Pancreas (tissue), 10 donors: ENCODE measurements around the gene TC2N. TPM values are rescaled to one million over a fixed set of nuclear protein-coding genes. Genes with fewer than 3 reads are reported as not detected.

Experiments
- ATAC-seq, 4 donors: fragments of 200-7000 bp; cut with Tn5 transposase; one replicate each; pipeline versions ENCODE4 v1.8.0 to v1.9.1; 2020; ENCODE audit warnings: mild to moderate bottlenecking in 4 of 4, moderate library complexity in 4 of 4
- DNase-seq, 6 donors: peaks; one replicate each; pipeline ENCODE4 v3.0.0-alpha.2; 2020
- FAIRE-seq: peaks from 2 replicates; lab custom pipeline; 2012; peaks lifted over from hg19 to GRCh38; lab: Jason Lieb, UNC
- H3K27ac ChIP-seq, 4 donors: fragments of 200-600 bp; sonication (generic); 1 replicate in 3 of 4; 2 replicates in 1 of 4; pipeline versions ENCODE4 v1.5.0 to v1.8.0; 2020
- H3K27me3 ChIP-seq, 4 donors: fragments of 200-600 bp; one replicate each; pipeline ENCODE4 v1.8.0; 2021
- H3K36me3 ChIP-seq, 3 donors: fragments of 200-600 bp; sonication (generic) in 1 of 3; one replicate each; pipeline versions ENCODE4 v1.5.0 to v1.8.0; 2020 to 2021
- H3K4me1 ChIP-seq, 3 donors: fragments of 200-600 bp; one replicate each; pipeline ENCODE4 v1.8.0; 2021
- H3K4me3 ChIP-seq, 4 donors: fragments of 200-600 bp; sonication (generic) in 2 of 4; one replicate each; pipeline versions ENCODE4 v1.5.0 to v1.8.0; 2020 to 2021
- H3K9me3 ChIP-seq, 4 donors: fragments of 200-600 bp; one replicate each; pipeline ENCODE4 v1.8.0; 2021
- CTCF ChIP-seq, 4 donors: fragments of 200-600 bp; sonication (generic) in 3 of 4; IDR thresholded peaks; one replicate each; pipeline versions ENCODE4 v1.5.0 to v1.8.0; 2021; ENCODE audit warnings: antibody characterized with exemption in 4 of 4
- WGBS, 2 donors: extraction: QIAGEN DNeasy Blood & Tissue Kit; methylation state at CpG; one replicate each; pipeline ENCODE4 v1.1.7; 2013; 5-methylcytosine and 5-hydroxymethylcytosine counted together
- intact Hi-C, 3 donors: fragments of 100-400 bp; cut with DNase I; formaldehyde crosslinking; loops; one replicate each; pipeline versions ENCODE4 v1.11.1 to v1.14.2; 2022
- polyA plus RNA-seq, 2 donors: library from polyadenylated mRNA; stranded (reverse); fragments of 200-250 nt; gene quantifications; one replicate each; pipeline ENCODE4 v1.2.3, GENCODE V29; 2013
- total RNA-seq, 6 donors: library from RNA; stranded (reverse); fragmentation: NEBNext Ultra II Directional in 4 of 6; extraction: Animal tissue kit (Norgen Biotek cat#: 25700) in 4 of 6; gene quantifications; one replicate each; pipeline versions ENCODE4 v1.2.1 to v1.2.4, GENCODE V29; 2021 to 2023
- donor health status: healthy with polysubstance abuse.
- donor health status: DM: no; HTN: no; CAD: no; lungs with moderate emphysema.
- donor health status: DM: no; HTN: no; CAD: no.
- donor health status: control.
- donor health status: control.
- donor health status: Bipolar disorder and iron deficiency.
- donor health status: DM: yes; HTN: yes; CAD: no.
- donor health status: DM: no; HTN: no; CAD: no.
- donor health status: DM: no; HTN: no; CAD: no.
- donor health status: DM: yes; HTN: yes; CAD: no.

Gene TC2N
- 100 to 1,000 TPM in 5 of 6 donors, 10 to 100 TPM in 1; 96.5 to 215 (median 119) TPM for total RNA-seq
- 10 to 100 TPM; 23.9 to 45.4 TPM for polyA plus RNA-seq

DNA sequence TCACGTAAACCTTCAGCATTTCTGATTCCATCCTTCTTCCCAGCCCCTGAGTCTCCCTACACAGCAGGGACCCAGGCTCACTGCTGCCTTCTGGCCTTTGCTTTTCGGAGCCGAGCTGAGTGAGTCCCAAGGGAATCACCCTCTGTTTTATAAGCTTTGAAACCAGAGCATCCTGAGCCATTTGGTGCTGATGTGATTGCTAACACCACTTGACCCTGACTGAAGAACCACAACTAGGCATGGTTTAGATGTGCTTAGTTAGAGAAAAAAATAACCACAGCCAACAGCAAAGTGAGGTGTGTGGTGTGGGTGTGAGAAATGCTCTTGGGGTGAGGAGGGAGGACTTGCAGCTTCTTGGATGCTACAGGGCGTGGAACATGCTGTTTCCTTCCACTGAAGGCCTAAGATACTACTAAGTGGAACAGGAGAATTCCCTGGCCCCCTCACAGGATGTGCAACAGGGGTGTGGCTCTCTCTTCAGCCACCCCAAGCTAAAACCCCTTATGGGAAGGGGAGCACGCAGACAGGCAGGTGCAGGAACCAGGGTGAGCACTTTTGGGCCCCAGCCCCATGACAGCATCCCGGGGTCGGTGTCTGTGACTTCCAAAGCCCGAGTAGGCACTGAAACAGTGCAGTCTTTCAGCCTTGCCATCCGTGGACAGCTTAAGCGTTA lies at the start of gene TC2N:
TC2N (minus strand) TSS at position 221 of the 673 bp plus-strand sequence. CDS start 53,767 bp downstream, outside the sequence.
- ATAC-seq: no peak
- Histone ChIP-seq H3K27ac (no peak within 1 kb of the TSS), H3K4me3 (no peak within 1 kb of the TSS), H3K27me3 (no peaks in the 10 kb centered on the region), H3K36me3 (no peaks in the 10 kb centered on the region), H3K4me1 (peaks cover 27 to 35% (median 34%) of the 10 kb centered on the region in 3 donors), H3K9me3 (no peaks in the 10 kb centered on the region)
- TF ChIP-seq CTCF (IDR thresholded peaks at IDR 0.05): no peak
- FAIRE-seq: no peak
- intact Hi-C loops: no loop called here
- WGBS, 2 donors: 94 to 96% methylated on average over 10 of the region's 10 CpGs
- DNase-seq: no peak

- TF ChIP-seq CTCF (IDR thresholded peaks at IDR 0.05): no peak
- no peaks in the 10 kb centered on the region for H3K9me3 ChIP-seq
- no peak overlapping the region for H3K4me3 ChIP-seq
- no peaks in the 10 kb centered on the region for H3K36me3 ChIP-seq
- H3K4me1 ChIP-seq: peaks cover 0 to 13% (median 3%) of the 10 kb centered on the region in 3 donors
- intact Hi-C loops: loop anchor here in 1 of 3 donors (5.0 kb wide), 1 partner anchor 265 kb away; no protein-coding TSS in a partner anchor
- H3K27ac ChIP-seq: no peak overlapping the region
- 70 to 78% methylated on average over 5 of the region's 5 CpGs for WGBS, 2 donors
- DNase-seq (no peak), FAIRE-seq (no peak), ATAC-seq (no peak)
- H3K27me3 ChIP-seq: no peaks in the 10 kb centered on the region
Observed at GRCh38 chr14:91912035-91912434, 44.7 kb upstream of the TC2N start.

DNA sequence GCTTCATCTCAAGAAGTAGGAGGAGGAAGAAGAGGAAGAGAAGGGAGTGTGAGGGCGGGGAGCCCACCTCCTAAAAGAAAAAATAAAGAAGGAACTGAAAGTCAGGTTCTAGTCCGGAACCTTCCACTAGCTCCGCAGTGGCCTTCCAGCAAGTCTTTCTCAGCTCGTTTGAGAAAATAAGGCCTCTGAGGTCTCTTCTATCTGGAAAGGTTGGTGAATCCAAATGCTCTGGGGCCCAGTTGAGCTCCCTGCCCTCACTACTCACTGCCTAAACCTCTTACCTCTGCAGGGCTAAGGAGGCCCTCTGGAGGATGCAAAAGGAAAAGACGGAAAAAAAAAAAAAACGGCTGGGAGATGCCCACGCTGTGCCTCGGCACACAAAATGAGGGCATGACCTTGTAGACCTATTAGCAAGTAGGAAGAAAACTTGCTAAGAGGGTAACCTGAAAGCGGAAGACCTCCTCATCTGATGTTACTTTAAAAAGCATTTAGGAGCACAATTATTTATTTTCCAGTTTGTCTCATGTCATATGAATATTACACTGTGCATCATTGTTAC lies 44.2 kb upstream of the TC2N start:
- Histone ChIP-seq H3K27me3 (no peaks in the 10 kb centered on the region), H3K4me3 (no peak overlapping the region), H3K27ac (peak overlapping the region in 2 of 4 donors; percentile 20 to 38), H3K36me3 (no peaks in the 10 kb centered on the region), H3K4me1 (peaks cover 4 to 13% (median 4%) of the 10 kb centered on the region in 3 donors), H3K9me3 (no peaks in the 10 kb centered on the region)
- no peak for FAIRE-seq
- intact Hi-C loops: loop anchor here in 1 of 3 donors (5.0 kb wide), 1 partner anchor 264 kb away; no protein-coding TSS in a partner anchor
- peak in 4 of 6 donors; percentile 37 to 57 (median 54) for DNase-seq
- peak; percentile 86 to 94 (median 92) for ATAC-seq
- 34 to 41% methylated on average over 9 of the region's 9 CpGs for WGBS, 2 donors
- peak in 2 of 4 donors; percentile 20 to 32 for TF ChIP-seq CTCF (IDR thresholded peaks at IDR 0.05)

- FAIRE-seq: no peak
- intact Hi-C loops: loop anchor here in 1 of 3 donors (5.0 kb wide), 1 partner anchor 263 kb away; no protein-coding TSS in a partner anchor
- TF ChIP-seq CTCF (IDR thresholded peaks at IDR 0.05): no peak
- Histone ChIP-seq H3K36me3 (no peaks in the 10 kb centered on the region), H3K4me1 (peaks cover 14 to 24% (median 15%) of the 10 kb centered on the region in 3 donors), H3K27ac (no peak overlapping the region), H3K27me3 (no peaks in the 10 kb centered on the region), H3K4me3 (no peak overlapping the region), H3K9me3 (no peaks in the 10 kb centered on the region)
- no peak for ATAC-seq
- WGBS, 2 donors: 43 to 50% methylated on average over 9 of the region's 9 CpGs
- DNase-seq: no peak
Observed at GRCh38 chr14:91910196-91910595, 42.9 kb upstream of the TC2N start.
